K562 (cell line): ENCODE data around the gene MN1. TPM values are rescaled to one million over a fixed set of nuclear protein-coding genes. Genes with fewer than 3 reads are reported as not detected.

Experiments
- ATAC-seq: fragments of 200-7000 bp; cut with Tn5 transposase; 3 replicates; pipeline ENCODE4 v1.9.1; 2020; ENCODE audit warnings: moderate library complexity
- BruUV-seq: library from RNA; stranded (reverse); fragments of 400-500 nt; replicated peaks from 2 replicates; lab custom pipeline; 2021; lab: Mats Ljungman, UMichigan
- CTCF ChIA-PET: fragments of 300-600 bp; formaldehyde crosslinking; extraction: SDS; loops from one replicate; lab custom pipeline; 2021; ENCODE audit warnings: low intra/inter-chr PET ratio; lab: Yijun Ruan, JAX
- POLR2A ChIA-PET: fragments of 300-600, 350-650 bp; sonication (Branson Sonifier 250); formaldehyde crosslinking; extraction: SDS; loops from one replicate; lab custom pipeline; 2021; ENCODE audit warnings: antibody characterized with exemption, inconsistent platforms; lab: Yijun Ruan, JAX
- DNase-seq, 4 experiments: peaks; one replicate each; pipeline versions ENCODE4 v3.0.0 to v3.0.0-alpha.2; 2011 to 2018; ENCODE audit warnings: low spot score in 3 of 4, mixed read lengths in 3 of 4; ENCODE audit errors: extremely low read depth in 1 of 4
- FAIRE-seq: peaks from 2 replicates; lab custom pipeline; 2011; peaks lifted over from hg19 to GRCh38; lab: Jason Lieb, UNC
- H2AFZ ChIP-seq: 2 replicates; pipeline ENCODE4 v1.6.0; 2011; ENCODE audit warnings: low read depth, low read length, control low read depth, inconsistent platforms
- H3K27ac ChIP-seq: fragments of 200-600 bp; 3 replicates; pipeline ENCODE4 v1.8.0; 2011; ENCODE audit warnings: low read depth, mild to moderate bottlenecking, control low read depth, inconsistent platforms, low read length, moderate library complexity, mixed read lengths; ENCODE audit errors: extremely low read depth
- H3K27me3 ChIP-seq, 2 experiments: fragments of 300-600 bp in 1 of 2; 2 replicates in 1 of 2; 3 replicates in 1 of 2; pipeline versions ENCODE4 v1.6.0 to v1.8.0; 2011; ENCODE audit warnings: inconsistent platforms in 2 of 2, low read length in 2 of 2, mild to moderate bottlenecking in 1 of 2, mixed read lengths in 1 of 2, moderate library complexity in 1 of 2; ENCODE audit not compliant: control insufficient read depth in 2 of 2, insufficient read depth in 2 of 2
- H3K36me3 ChIP-seq: fragments of 300-600 bp; 3 replicates; pipeline ENCODE4 v1.8.0; 2011; ENCODE audit warnings: mild to moderate bottlenecking, low read length, inconsistent platforms; ENCODE audit not compliant: control insufficient read depth, insufficient read depth
- H3K4me1 ChIP-seq, 2 experiments: fragments of 200-600 bp in 1 of 2; replicated peaks in 1 of 2; 2 replicates in 1 of 2; 3 replicates in 1 of 2; pipeline versions ENCODE4 v1.5.1 to v1.8.0; 2011; ENCODE audit warnings: inconsistent platforms in 2 of 2, low read length in 2 of 2, mild to moderate bottlenecking in 1 of 2, mixed read lengths in 1 of 2, moderate library complexity in 1 of 2; ENCODE audit not compliant: control insufficient read depth in 2 of 2, insufficient read depth in 2 of 2
- H3K4me2 ChIP-seq: 2 replicates; pipeline ENCODE4 v1.6.1; 2011; ENCODE audit warnings: low read length, control low read depth, inconsistent platforms, mixed read lengths; ENCODE audit not compliant: insufficient read depth
- H3K4me3 ChIP-seq: fragments of 200-600 bp; sonication (generic), shearing (Covaris generic); 2 replicates; pipeline ENCODE4 v1.5.1; 2016; ENCODE audit warnings: control low read depth, inconsistent platforms
- H3K79me2 ChIP-seq: fragments of 200-600 bp; 3 replicates; pipeline ENCODE4 v1.8.0; 2011; ENCODE audit warnings: low read length, inconsistent platforms; ENCODE audit not compliant: control insufficient read depth, insufficient read depth
- H3K9ac ChIP-seq, 2 experiments: 2 replicates each; pipeline versions ENCODE4 v1.6.0 to v1.6.1; 2011; ENCODE audit warnings: low read depth in 2 of 2, low read length in 2 of 2, control low read depth in 1 of 2, inconsistent platforms in 1 of 2, mild to moderate bottlenecking in 1 of 2, mixed read lengths in 1 of 2; ENCODE audit not compliant: insufficient read depth in 1 of 2
- H3K9me1 ChIP-seq: one replicate; pipeline ENCODE4 v1.6.0; 2011; ENCODE audit warnings: inconsistent platforms, mild to moderate bottlenecking, low read length, moderate library complexity; ENCODE audit not compliant: control insufficient read depth, insufficient read depth
- H3K9me3 ChIP-seq: replicated peaks from 2 replicates; pipeline ENCODE4 v1.5.1; 2011; ENCODE audit warnings: low read depth, low read length, inconsistent platforms; ENCODE audit not compliant: control insufficient read depth, insufficient read depth
- H4K20me1 ChIP-seq: replicated peaks from 2 replicates; pipeline ENCODE4 v1.6.1; 2011; ENCODE audit warnings: low read length, inconsistent platforms, mixed read lengths; ENCODE audit not compliant: control insufficient read depth, insufficient read depth
- ARHGAP35 ChIP-seq: fragments of 450-650 bp; IDR thresholded peaks from 2 replicates; pipeline ENCODE4 v1.6.1; 2018; ENCODE audit not compliant: partially characterized antibody
- FOXP1 ChIP-seq: sonication (generic); formaldehyde crosslinking; IDR thresholded peaks from 2 replicates; pipeline ENCODE4 v1.8.0; 2022; ENCODE audit warnings: mild to moderate bottlenecking, missing genetic modification reagents
- MAFF ChIP-seq: IDR thresholded peaks from 2 replicates; pipeline ENCODE4 v1.6.1; 2012; ENCODE audit warnings: low read length, improper control_type of control experiment
- POLR2AphosphoS2 ChIP-seq: IDR thresholded peaks from 2 replicates; pipeline ENCODE4 v1.6.1; 2012; ENCODE audit warnings: low read length, improper control_type of control experiment
- RFX1 ChIP-seq: fragments of 450-650 bp; IDR thresholded peaks from 2 replicates; pipeline ENCODE4 v1.6.1; 2016; ENCODE audit warnings: mild to moderate bottlenecking, moderate library complexity
- TBP ChIP-seq: optimal IDR thresholded peaks from 2 replicates; pipeline ENCODE3; 2011; ENCODE audit warnings: low read depth, low read length, improper control_type of control experiment
- ZBTB7A ChIP-seq: IDR thresholded peaks from 2 replicates; pipeline ENCODE4 v1.6.1; 2011; ENCODE audit warnings: low read depth, mild to moderate bottlenecking, low read length, moderate library complexity, borderline replicate concordance; ENCODE audit not compliant: control insufficient read depth
- ZFP1 ChIP-seq: fragments of 450-650 bp; formaldehyde crosslinking; IDR thresholded peaks from 2 replicates; pipeline ENCODE4 v1.4.0; 2020; ENCODE audit warnings: mild to moderate bottlenecking, mixed read lengths
- ZNF121 ChIP-seq: sonication (generic); formaldehyde crosslinking; conservative IDR thresholded peaks from 2 replicates; pipeline ENCODE4 v1.8.0; 2022; ENCODE audit warnings: missing genetic modification reagents
- ZNF274 ChIP-seq: IDR thresholded peaks from 2 replicates; pipeline ENCODE4 v1.6.1; 2011; ENCODE audit warnings: low read depth, mild to moderate bottlenecking, low read length, moderate library complexity, borderline replicate concordance
- ZNF316 ChIP-seq: fragments of 450-650 bp; IDR thresholded peaks from 2 replicates; pipeline ENCODE4 v1.6.1; 2016
- ZNF384 ChIP-seq: IDR thresholded peaks from 2 replicates; pipeline ENCODE4 v1.6.1; 2012; ENCODE audit warnings: low read depth, low read length, improper control_type of control experiment
- WGBS: fragments of 100-300 bp; shearing (Covaris generic); methylation state at CpG from one replicate; pipeline ENCODE4 v1.1.6; 2016; ENCODE audit warnings: low coverage, mixed read lengths; ENCODE audit not compliant: insufficient coverage; ENCODE audit errors: missing lambda C conversion rate; 5-methylcytosine and 5-hydroxymethylcytosine counted together
- in situ Hi-C: fragments of 300-500 bp; cut with MboI; formaldehyde crosslinking; loops from 4 replicates; pipeline ENCODE4 v1.15.0; 2018; ENCODE audit warnings: inconsistent platforms, mixed read lengths
- intact Hi-C: fragments of 100-400 bp; cut with micrococcal nuclease; formaldehyde crosslinking; loops from 2 replicates; pipeline ENCODE4 v1.14.2; 2022
- polyA plus RNA-seq, 8 experiments: library from polyadenylated mRNA; depleted of rRNA in 4 of 8; stranded (reverse) in 5 of 8; unstranded in 3 of 8; fragments of >200 nt; fragmentation: Nextera tagmentation in 2 of 8; fragmentation: Illumina TruSeq in 1 of 8; extraction: Ambion mirVana in 2 of 8; extraction: Trizol in 1 of 8; gene quantifications; 2 replicates each; pipeline versions ENCODE4 v1.2.1 to v1.2.3, GENCODE V29; 2011 to 2014; ENCODE audit warnings: inconsistent platforms in 1 of 8, missing spikeins in 1 of 8
- total RNA-seq, 7 experiments: library from RNA; depleted of rRNA in 6 of 7; stranded (reverse); fragments of >200 nt in 6 of 7; fragmentation: Illumina TruSeq in 2 of 7; extraction: Trizol in 2 of 7; gene quantifications; 2 replicates each; pipeline versions ENCODE4 v1.2.1 to v1.2.3, GENCODE V29; 2011 to 2021; ENCODE audit warnings: low replicate concordance in 1 of 7
- TF ChIP-seq, protein P1 (sequence below): fragments of 450-650 bp; IDR thresholded peaks from 2 replicates; pipeline ENCODE4 v1.6.1; 2017; ENCODE audit warnings: antibody characterized with exemption, mild to moderate bottlenecking

MN1 gene
- total and polyA plus RNA-seq, 9 of the 15 experiments (the other 6 are each of a cell fraction or from before 2014, with no cell fraction given), result under 0.01 to 0.05 (median 0.03) TPM; not detected in 5

DNA sequence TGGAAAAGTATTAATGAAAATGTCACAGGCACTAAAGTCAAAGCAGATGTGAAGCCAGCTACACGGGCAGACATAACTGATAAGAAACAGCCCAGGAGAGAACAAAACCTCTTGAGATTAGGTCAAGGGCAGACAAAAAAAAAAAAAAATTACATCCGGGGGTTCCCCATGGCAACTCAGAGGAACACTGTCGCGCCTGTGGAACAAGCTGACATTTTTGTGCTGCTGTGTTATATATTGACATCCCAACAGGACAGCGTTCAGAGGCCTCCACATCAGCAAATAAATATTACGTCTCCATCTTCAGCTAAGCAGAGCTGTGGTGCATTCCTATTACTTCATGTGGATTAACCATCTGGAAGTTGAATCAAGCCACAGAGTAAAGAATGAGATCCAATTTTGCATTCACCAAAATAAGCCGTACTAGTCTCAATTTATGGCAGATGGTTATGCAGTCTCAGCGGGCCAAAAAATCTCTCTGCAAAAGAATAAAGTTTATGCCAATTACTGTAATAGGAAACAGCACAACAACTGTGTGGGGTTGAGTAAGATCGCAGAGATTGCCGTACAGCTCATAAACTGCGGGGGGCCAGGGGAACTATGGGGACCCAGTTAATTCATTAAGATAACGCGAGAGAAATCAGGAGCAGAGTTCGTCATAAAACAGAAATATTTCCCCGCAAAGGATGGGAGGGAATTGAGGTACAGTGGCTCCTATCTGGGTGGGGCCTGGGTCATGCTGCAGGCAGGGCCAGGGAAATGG lies 41.3 kb upstream of the MN1 start:
- Histone ChIP-seq H3K9ac (no peak overlapping the region), H3K79me2 (no peaks in the 10 kb centered on the region), H3K4me3 (no peak overlapping the region), H3K27ac (no peak overlapping the region), H3K4me1 (peaks cover 7 to 15% of the 10 kb centered on the region in 2 experiments), H3K27me3 (no peaks in the 10 kb centered on the region), H2AFZ (no peak overlapping the region), H3K4me2 (no peak overlapping the region), H3K9me3 (no peaks in the 10 kb centered on the region), H4K20me1 (peaks cover 4% of the 10 kb centered on the region; the same call in 1 of the 2 replicates), H3K36me3 (no peaks in the 10 kb centered on the region; the same call in 2 of the 3 replicates), H3K9me1 (peaks cover 2% of the 10 kb centered on the region)
- DNase-seq, result no peak
- no peak for FAIRE-seq
- ATAC-seq, result no peak
- intact Hi-C loops (no loop called here), in situ Hi-C loops (no loop called here)
- ChIA-PET CTCF (no interaction called here), POLR2A (interaction anchor here (0.7 kb wide), 1 partner anchor 11 kb away, joined by 5 read pairs; no protein-coding TSS in a partner anchor)
- 56% methylated on average over 13 of the region's 15 CpGs for WGBS
- BruUV-seq, result no TSS peak
- TF ChIP-seq FOXP1 (CRISPR knock-in tag) (no peak), RFX1 (peak; percentile 51; the same call in 1 of the 2 replicates), ZNF384 (peak; percentile 67)

DNA sequence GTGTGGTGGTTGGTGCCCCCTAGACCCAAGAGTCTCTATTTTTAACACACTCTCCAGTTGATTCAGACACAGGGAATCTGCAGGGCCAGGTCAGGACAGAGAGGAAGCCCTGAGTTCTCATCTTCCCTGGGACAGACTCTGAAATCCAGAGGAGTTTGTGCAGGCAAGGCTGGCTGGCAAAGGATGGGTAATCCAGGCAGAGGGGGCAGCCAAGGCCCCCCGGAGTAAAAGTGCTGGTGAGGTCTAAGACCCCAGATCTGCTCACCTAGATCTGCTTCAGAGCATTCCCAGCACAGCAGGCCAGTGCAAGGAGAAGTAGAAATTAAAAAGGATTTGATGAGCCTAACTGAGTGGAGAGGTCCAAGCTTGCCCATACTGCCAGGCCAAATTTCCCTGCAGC lies 40.6 kb upstream of the MN1 start:
- ATAC-seq, result no peak
- H3K4me3 ChIP-seq, result no peak overlapping the region
- no peaks in the 10 kb centered on the region for H3K27me3 ChIP-seq
- H4K20me1 ChIP-seq, result peaks cover 3% of the 10 kb centered on the region; the same call in 1 of the 2 replicates
- no peaks in the 10 kb centered on the region for H3K79me2 ChIP-seq
- no TSS peak for BruUV-seq
- H3K4me1 ChIP-seq, result peaks cover 7 to 10% of the 10 kb centered on the region in 2 experiments; a peak in 4 of 5 replicates
- no peak for FAIRE-seq
- H3K36me3 ChIP-seq, result no peaks in the 10 kb centered on the region
- H3K4me2 ChIP-seq, result no peak overlapping the region
- ChIA-PET POLR2A (no interaction called here), CTCF (no interaction called here)
- intact Hi-C loops (no loop called here), in situ Hi-C loops (no loop called here)
- DNase-seq, result no peak
- H2AFZ ChIP-seq, result no peak overlapping the region
- H3K9me1 ChIP-seq, result peaks cover 2% of the 10 kb centered on the region
- no peak overlapping the region for H3K9ac ChIP-seq
- no peaks in the 10 kb centered on the region for H3K9me3 ChIP-seq
- H3K27ac ChIP-seq, result no peak overlapping the region
- 57% methylated on average over 1 of the region's 1 CpG for WGBS
- TF ChIP-seq ZNF274 (no peak), ZNF121 (CRISPR knock-in tag) (no peak), ZBTB7A (no peak), TBP (no peak), MAFF (no peak), POLR2AphosphoS2 (no peak), ZNF316 (no peak), ZFP1 (no peak), ARHGAP35 (no peak)
- TF ChIP-seq, protein P1, sequence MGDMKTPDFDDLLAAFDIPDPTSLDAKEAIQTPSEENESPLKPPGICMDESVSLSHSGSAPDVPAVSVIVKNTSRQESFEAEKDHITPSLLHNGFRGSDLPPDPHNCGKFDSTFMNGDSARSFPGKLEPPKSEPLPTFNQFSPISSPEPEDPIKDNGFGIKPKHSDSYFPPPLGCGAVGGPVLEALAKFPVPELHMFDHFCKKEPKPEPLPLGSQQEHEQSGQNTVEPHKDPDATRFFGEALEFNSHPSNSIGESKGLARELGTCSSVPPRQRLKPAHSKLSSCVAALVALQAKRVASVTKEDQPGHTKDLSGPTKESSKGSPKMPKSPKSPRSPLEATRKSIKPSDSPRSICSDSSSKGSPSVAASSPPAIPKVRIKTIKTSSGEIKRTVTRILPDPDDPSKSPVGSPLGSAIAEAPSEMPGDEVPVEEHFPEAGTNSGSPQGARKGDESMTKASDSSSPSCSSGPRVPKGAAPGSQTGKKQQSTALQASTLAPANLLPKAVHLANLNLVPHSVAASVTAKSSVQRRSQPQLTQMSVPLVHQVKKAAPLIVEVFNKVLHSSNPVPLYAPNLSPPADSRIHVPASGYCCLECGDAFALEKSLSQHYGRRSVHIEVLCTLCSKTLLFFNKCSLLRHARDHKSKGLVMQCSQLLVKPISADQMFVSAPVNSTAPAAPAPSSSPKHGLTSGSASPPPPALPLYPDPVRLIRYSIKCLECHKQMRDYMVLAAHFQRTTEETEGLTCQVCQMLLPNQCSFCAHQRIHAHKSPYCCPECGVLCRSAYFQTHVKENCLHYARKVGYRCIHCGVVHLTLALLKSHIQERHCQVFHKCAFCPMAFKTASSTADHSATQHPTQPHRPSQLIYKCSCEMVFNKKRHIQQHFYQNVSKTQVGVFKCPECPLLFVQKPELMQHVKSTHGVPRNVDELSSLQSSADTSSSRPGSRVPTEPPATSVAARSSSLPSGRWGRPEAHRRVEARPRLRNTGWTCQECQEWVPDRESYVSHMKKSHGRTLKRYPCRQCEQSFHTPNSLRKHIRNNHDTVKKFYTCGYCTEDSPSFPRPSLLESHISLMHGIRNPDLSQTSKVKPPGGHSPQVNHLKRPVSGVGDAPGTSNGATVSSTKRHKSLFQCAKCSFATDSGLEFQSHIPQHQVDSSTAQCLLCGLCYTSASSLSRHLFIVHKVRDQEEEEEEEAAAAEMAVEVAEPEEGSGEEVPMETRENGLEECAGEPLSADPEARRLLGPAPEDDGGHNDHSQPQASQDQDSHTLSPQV, result no peak
